ENCODE results near the gene PIK3R1.

GRCh38 chr5:68240771-68241170, 25.2 kb downstream of the PIK3R1 start:
- no peak for TF ChIP-seq CTCF (IDR thresholded peaks at IDR 0.05)
- no peak for TF ChIP-seq POLR2A (IDR thresholded peaks at IDR 0.05)
- no peak for TF ChIP-seq POLR2AphosphoS5 (IDR thresholded peaks at IDR 0.05)
